DLD1 (cell line): ENCODE results near the gene SPRYD3.
"Not testable (repeated sequence)": the region's sequence is repeated elsewhere in the genome, so short reads cannot be mapped to it uniquely, and the experiment has no call there.

Experiments
- in situ Hi-C: cut with HindIII; loops from 2 replicates; pipeline ENCODE4 v1.10.0; 2017; ENCODE audit warnings: low sequenced_read_pairs

The SPRYD3 gene

DNA sequence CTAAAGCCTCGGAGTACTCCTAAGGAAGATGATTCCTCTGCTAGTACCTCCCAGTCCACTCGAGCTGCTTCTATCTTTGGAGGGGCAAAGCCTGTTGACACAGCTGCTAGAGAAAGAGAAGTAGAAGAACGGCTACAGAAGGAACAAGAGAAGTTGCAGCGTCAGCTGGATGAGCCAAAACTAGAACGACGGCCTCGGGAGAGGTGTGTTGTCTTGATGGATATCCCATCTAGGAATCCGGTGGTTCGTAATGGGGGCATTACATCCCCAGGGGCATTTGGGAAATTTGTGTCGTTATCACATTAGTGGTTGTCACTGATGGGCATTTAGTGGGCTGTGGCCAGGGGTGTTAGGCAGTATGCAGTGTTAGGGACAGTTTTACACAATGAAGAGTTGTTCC, 45.4 kb downstream of the SPRYD3 start:
- in situ Hi-C loops: not testable (repeated sequence)

DNA sequence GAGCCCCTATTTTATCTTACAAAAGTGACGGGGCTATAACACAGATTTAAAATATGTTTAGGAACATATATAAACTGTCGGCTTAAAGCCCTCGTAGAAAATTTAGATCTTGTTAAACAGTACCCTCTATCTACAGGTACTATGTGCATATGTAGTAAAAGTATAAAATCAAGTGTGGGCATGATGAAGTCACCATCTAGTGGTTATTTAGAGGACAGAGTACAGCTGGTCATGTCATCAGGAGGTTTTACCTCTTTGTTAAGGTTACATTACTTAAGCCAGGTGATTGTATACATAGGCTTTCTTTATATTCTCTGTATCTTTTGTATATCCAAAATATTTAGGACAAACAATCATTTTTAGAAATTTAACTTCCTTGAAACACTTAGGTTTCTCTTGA, 47.6 kb downstream of the SPRYD3 start:
- in situ Hi-C loops: no loop called here

DNA sequence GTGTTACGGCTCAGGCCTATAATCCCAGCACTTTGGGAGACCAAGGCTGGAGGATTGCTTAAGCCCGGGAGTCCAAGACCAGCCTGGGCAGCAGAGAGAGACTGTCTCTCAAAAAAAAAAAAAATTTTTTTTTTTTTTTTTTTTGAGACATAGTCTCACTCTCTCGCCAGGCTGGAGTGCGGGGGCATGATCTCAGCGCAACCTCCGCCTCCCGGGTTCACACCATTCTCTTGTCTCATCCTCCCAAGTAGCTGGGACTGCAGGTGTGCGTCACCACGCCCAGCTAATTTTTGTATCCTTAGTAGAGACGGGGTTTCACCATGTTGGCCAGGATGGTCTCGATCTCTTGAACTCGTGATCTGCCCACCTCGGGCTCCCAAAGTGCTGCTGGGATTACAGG, 52.2 kb downstream of the SPRYD3 start:
- in situ Hi-C loops: not testable (repeated sequence)

DNA sequence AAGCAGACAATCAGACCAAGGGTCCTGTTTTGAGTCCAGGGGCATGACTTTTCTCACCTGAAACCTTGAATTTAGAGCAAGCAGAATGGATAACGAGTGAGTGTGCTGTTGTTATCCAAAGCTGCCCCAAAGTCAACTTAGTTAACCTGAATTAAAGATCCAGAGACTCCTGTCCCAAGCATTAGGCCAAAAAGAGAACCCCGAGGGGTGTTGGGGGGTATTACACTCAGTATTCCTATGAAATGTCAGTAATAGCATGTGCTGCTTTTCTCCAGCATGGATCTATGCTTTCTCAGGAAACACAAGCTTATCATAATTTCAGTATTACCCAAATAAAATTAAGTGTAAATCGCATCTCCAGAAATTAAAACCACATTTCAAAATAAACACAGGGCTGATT, 53.9 kb downstream of the SPRYD3 start:
- in situ Hi-C loops: no loop called here

DNA sequence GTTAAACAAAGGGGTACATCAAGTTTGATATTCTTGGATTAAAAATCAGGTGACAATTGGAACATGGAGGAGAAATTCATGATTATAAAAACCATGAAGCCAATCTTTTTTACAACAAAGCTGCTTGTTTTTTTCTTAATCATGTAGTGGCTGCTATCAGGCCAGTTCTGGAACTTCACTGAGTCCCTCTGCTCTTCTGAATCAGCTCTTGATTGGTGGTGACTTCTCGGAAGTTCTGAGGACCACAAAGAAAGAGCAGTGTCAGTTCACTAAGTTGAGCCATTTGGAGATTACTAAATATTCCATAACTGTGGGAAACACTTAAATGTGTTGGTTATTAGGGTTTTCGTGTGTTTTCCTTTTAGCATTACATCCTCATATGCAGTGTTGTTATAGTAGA, 64.5 kb downstream of the SPRYD3 start:
- in situ Hi-C loops: no loop called here
